Panc1 (cell line): ENCODE results near the gene TGFBRAP1. TPM values are rescaled to one million over a fixed set of nuclear protein-coding genes. Genes with fewer than 3 reads are reported as not detected.
A peak's percentile ranks its signal among the peaks of the same experiment; 100 is the strongest.

Experiments used
- ATAC-seq: fragments of 200-7000 bp; cut with Tn5 transposase; 2 replicates; pipeline ENCODE4 v1.9.1; 2020; ENCODE audit warnings: mild to moderate bottlenecking, moderate library complexity
- BruUV-seq: library from RNA; stranded (reverse); fragments of 400-500 nt; replicated peaks from 2 replicates; lab custom pipeline; 2021; lab: Mats Ljungman, UMichigan
- CTCF ChIA-PET: fragments of 300-600 bp; sonication (Branson Sonifier 250); formaldehyde crosslinking; loops from one replicate; lab custom pipeline; 2022; ENCODE audit warnings: antibody characterized with exemption; lab: Charles Lee
- POLR2A ChIA-PET: fragments of 300-600 bp; sonication (Branson Sonifier 250); formaldehyde crosslinking; loops from one replicate; lab custom pipeline; 2022; ENCODE audit warnings: antibody characterized with exemption; lab: Charles Lee
- DNase-seq: peaks from one replicate; pipeline ENCODE4 v3.0.0-alpha.2; 2010; ENCODE audit warnings: low read depth, low spot score
- H3K27ac ChIP-seq: 2 replicates; pipeline ENCODE4 v1.5.1; 2011; ENCODE audit warnings: mild to moderate bottlenecking, low read length, inconsistent platforms
- H3K27me3 ChIP-seq: fragments of 200-500 bp; sonication (Bioruptor generic); 2 replicates; pipeline ENCODE4 v1.6.0; 2014; ENCODE audit warnings: low read length, inconsistent platforms; ENCODE audit not compliant: control insufficient read depth, insufficient read depth
- H3K36me3 ChIP-seq: fragments of 200-500 bp; sonication (Bioruptor generic); 2 replicates; pipeline ENCODE4 v1.5.1; 2014; ENCODE audit warnings: inconsistent platforms, mild to moderate bottlenecking, low read length, moderate library complexity; ENCODE audit not compliant: control insufficient read depth, insufficient read depth
- H3K4me1 ChIP-seq: 2 replicates; pipeline ENCODE4 v1.5.1; 2011; ENCODE audit warnings: inconsistent platforms, mild to moderate bottlenecking, low read length, moderate library complexity; ENCODE audit not compliant: control insufficient read depth, insufficient read depth
- H3K4me3 ChIP-seq, 2 experiments: 2 replicates each; pipeline ENCODE4 v1.5.1; 2011 to 2012; ENCODE audit warnings: low read depth in 2 of 2, low read length in 2 of 2, mild to moderate bottlenecking in 2 of 2, inconsistent platforms in 1 of 2, moderate library complexity in 1 of 2
- H3K9me3 ChIP-seq: fragments of 200-500 bp; sonication (Bioruptor generic); 2 replicates; pipeline ENCODE4 v1.5.1; 2014; ENCODE audit warnings: low read depth, mild to moderate bottlenecking, inconsistent platforms, low read length, moderate library complexity; ENCODE audit not compliant: control insufficient read depth, insufficient read depth
- POLR2AphosphoS5 ChIP-seq: IDR thresholded peaks from 2 replicates; pipeline ENCODE4 v1.6.1; 2012; ENCODE audit warnings: mild to moderate bottlenecking, low read depth, low read length, moderate library complexity
- SIN3A ChIP-seq: IDR thresholded peaks from 2 replicates; pipeline ENCODE4 v1.6.1; 2012; ENCODE audit warnings: low read depth, mild to moderate bottlenecking, low read length, moderate library complexity, borderline replicate concordance; ENCODE audit not compliant: insufficient read depth
- TCF7L2 ChIP-seq: IDR thresholded peaks from 2 replicates; pipeline ENCODE4 v1.6.1; 2011; ENCODE audit warnings: mild to moderate bottlenecking, low read depth, low read length, inconsistent platforms
- in situ Hi-C: cut with HindIII; loops from 2 replicates; pipeline ENCODE4 v1.10.0; 2016; ENCODE audit warnings: low sequenced_read_pairs, low pct_unique_long_range_greater_than_20kb
- intact Hi-C: fragments of 100-400 bp; cut with micrococcal nuclease; formaldehyde crosslinking; loops from one replicate; pipeline ENCODE4 v1.10.0; 2022; ENCODE audit not compliant: unreplicated experiment
- total RNA-seq: library from RNA; stranded (reverse); gene quantifications from one replicate; pipeline ENCODE4 v1.2.1, GENCODE V29; 2021; ENCODE audit not compliant: unreplicated experiment
- TF ChIP-seq, protein P1 (sequence below), 2 experiments: IDR thresholded peaks; 2 replicates each; pipeline ENCODE4 v1.6.1; 2011 to 2012; ENCODE audit warnings: low read depth in 2 of 2, control low read depth in 1 of 2, low read length in 1 of 2, mild to moderate bottlenecking in 1 of 2, moderate library complexity in 1 of 2; ENCODE audit not compliant: insufficient read depth in 1 of 2
- TF ChIP-seq, protein P2 (sequence below): fragments of 450-650 bp; IDR thresholded peaks from 2 replicates; pipeline ENCODE4 v1.5.1; 2017; ENCODE audit warnings: mild to moderate bottlenecking

The TGFBRAP1 gene
- total RNA-seq, 1 experiment from 2014 or later: 32.7 TPM

DNA sequence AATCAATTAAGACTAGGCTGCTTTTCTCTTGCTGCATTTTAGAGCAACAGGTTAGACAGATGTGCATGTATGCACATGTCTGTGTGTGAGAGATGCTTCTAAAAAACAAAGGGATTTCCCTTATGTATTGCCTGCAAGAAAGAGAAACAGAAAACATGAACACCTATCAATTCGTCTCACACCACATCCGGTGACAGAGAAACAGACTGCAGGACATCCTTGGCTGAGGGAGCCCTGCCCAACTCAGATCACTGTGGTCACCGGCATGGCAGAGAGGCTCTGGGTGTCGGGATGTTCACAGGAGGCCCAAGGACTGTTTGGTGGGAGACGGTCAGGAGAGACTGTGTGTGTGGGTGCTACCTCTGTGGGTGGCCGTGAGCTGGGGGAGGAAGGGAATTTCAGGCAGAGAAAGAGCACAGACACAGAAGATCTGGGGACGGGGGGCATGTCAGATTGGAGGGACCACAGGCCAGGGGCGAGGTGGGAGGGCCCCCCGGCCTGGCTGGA is 44.4 kb upstream of the TGFBRAP1 start:
- ChIA-PET CTCF (no interaction called here), POLR2A (no interaction called here)
- Histone ChIP-seq H3K9me3 (no peaks in the 10 kb centered on the region), H3K4me1 (peaks cover 99% of the 10 kb centered on the region), H3K36me3 (peaks cover 24% of the 10 kb centered on the region), H3K27me3 (no peaks in the 10 kb centered on the region), H3K27ac (peak overlapping the region; percentile 100), H3K4me3 (no peak overlapping the region)
- BruUV-seq: no TSS peak
- DNase-seq (no peak), ATAC-seq (peak; percentile 4; the same call in 1 of the 2 replicates)
- intact Hi-C loops: no loop called here
- in situ Hi-C loops: no loop called here
- TF ChIP-seq POLR2AphosphoS5: peak; percentile 56
- TF ChIP-seq, protein P1, sequence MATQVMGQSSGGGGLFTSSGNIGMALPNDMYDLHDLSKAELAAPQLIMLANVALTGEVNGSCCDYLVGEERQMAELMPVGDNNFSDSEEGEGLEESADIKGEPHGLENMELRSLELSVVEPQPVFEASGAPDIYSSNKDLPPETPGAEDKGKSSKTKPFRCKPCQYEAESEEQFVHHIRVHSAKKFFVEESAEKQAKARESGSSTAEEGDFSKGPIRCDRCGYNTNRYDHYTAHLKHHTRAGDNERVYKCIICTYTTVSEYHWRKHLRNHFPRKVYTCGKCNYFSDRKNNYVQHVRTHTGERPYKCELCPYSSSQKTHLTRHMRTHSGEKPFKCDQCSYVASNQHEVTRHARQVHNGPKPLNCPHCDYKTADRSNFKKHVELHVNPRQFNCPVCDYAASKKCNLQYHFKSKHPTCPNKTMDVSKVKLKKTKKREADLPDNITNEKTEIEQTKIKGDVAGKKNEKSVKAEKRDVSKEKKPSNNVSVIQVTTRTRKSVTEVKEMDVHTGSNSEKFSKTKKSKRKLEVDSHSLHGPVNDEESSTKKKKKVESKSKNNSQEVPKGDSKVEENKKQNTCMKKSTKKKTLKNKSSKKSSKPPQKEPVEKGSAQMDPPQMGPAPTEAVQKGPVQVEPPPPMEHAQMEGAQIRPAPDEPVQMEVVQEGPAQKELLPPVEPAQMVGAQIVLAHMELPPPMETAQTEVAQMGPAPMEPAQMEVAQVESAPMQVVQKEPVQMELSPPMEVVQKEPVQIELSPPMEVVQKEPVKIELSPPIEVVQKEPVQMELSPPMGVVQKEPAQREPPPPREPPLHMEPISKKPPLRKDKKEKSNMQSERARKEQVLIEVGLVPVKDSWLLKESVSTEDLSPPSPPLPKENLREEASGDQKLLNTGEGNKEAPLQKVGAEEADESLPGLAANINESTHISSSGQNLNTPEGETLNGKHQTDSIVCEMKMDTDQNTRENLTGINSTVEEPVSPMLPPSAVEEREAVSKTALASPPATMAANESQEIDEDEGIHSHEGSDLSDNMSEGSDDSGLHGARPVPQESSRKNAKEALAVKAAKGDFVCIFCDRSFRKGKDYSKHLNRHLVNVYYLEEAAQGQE (IDR thresholded peaks at IDR 0.05; ENCODE audit: insufficient read depth in 1 of 2, low read depth in 2 of 2, low read length in 1 of 2): no peak
- TF ChIP-seq TCF7L2: 0 out of 2 replicates have a peak, but pooled peaks have one; percentile 22
- TF ChIP-seq, protein P2, sequence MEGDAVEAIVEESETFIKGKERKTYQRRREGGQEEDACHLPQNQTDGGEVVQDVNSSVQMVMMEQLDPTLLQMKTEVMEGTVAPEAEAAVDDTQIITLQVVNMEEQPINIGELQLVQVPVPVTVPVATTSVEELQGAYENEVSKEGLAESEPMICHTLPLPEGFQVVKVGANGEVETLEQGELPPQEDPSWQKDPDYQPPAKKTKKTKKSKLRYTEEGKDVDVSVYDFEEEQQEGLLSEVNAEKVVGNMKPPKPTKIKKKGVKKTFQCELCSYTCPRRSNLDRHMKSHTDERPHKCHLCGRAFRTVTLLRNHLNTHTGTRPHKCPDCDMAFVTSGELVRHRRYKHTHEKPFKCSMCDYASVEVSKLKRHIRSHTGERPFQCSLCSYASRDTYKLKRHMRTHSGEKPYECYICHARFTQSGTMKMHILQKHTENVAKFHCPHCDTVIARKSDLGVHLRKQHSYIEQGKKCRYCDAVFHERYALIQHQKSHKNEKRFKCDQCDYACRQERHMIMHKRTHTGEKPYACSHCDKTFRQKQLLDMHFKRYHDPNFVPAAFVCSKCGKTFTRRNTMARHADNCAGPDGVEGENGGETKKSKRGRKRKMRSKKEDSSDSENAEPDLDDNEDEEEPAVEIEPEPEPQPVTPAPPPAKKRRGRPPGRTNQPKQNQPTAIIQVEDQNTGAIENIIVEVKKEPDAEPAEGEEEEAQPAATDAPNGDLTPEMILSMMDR: no peak
- no peak for TF ChIP-seq SIN3A

DNA sequence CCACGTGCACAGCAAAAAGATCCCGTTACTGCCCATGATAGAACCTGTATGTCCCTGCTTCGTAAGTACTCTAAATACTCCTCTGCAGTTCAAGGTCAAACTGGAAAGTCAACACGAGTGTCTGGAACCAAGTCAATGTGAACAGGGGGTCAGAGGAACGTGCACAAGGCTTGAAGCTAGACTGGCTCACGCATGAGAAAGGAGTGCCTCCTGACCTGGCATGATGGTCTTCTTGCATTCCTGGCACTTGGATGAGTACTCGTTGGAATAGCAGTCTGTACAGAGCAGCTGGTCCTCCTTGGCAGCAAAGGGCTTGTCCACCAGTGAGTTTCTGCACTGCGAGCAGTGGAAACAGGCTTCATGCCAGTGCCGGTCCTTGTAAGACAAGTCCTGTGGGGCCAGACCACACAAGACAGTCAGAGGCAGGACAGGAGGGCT is 43.8 kb upstream of the TGFBRAP1 start:
- Histone ChIP-seq H3K36me3 (peaks cover 23% of the 10 kb centered on the region), H3K27ac (peak overlapping the region; percentile 100), H3K27me3 (no peaks in the 10 kb centered on the region), H3K4me1 (peaks cover 99% of the 10 kb centered on the region), H3K9me3 (no peaks in the 10 kb centered on the region), H3K4me3 (no peak overlapping the region)
- intact Hi-C loops (no loop called here), in situ Hi-C loops (no loop called here)
- BruUV-seq: no TSS peak
- ATAC-seq (peak; percentile 2), DNase-seq (no peak)
- POLR2A ChIA-PET: interaction anchor here (0.5 kb wide), 1 partner anchor 167 kb away, joined by 3 read pairs; no protein-coding TSS in a partner anchor
- CTCF ChIA-PET: no interaction called here
- TF ChIP-seq SIN3A: no peak
- TF ChIP-seq, protein P2: no peak
- TF ChIP-seq POLR2AphosphoS5: 0 out of 2 replicates have a peak, but pooled peaks have one; percentile 43
- TF ChIP-seq, protein P1 (IDR thresholded peaks at IDR 0.05; ENCODE audit: insufficient read depth in 1 of 2, low read depth in 2 of 2, low read length in 1 of 2): no peak
- TF ChIP-seq TCF7L2: 0 out of 2 replicates have a peak, but pooled peaks have one; percentile 19
